K562 (cell line): Measurements from ENCODE around the gene SRI. TPM values are rescaled to one million over a fixed set of nuclear protein-coding genes. Genes with fewer than 3 reads are reported as not detected.

Experiments
- ARID1B ChIP-seq: fragments of 450-650 bp; IDR thresholded peaks from 2 replicates; pipeline ENCODE4 v1.6.1; 2016; ENCODE audit warnings: antibody characterized with exemption, mild to moderate bottlenecking, inconsistent platforms
- ATF3 ChIP-seq, 2 experiments: fragments of 450-650 bp in 1 of 2; sonication (generic) in 1 of 2; formaldehyde crosslinking in 1 of 2; IDR thresholded peaks in 1 of 2; conservative IDR thresholded peaks in 1 of 2; 2 replicates each; pipeline versions ENCODE4 v1.6.1 to v1.8.1; 2016 to 2023; ENCODE audit warnings: mild to moderate bottlenecking in 2 of 2, moderate library complexity in 2 of 2, inconsistent platforms in 1 of 2, missing genetic modification reagents in 1 of 2
- BRD4 ChIP-seq: fragments of 200-600 bp; sonication (generic); IDR thresholded peaks from 2 replicates; pipeline ENCODE4 v1.6.1; 2017; ENCODE audit warnings: inconsistent platforms
- CBFA2T3 ChIP-seq: fragments of 450-650 bp; IDR thresholded peaks from 2 replicates; pipeline ENCODE4 v1.6.1; 2017
- E4F1 ChIP-seq: fragments of 250-450 bp; sonication (Bioruptor Pico); IDR thresholded peaks from 2 replicates; pipeline ENCODE4 v1.5.0; 2021; ENCODE audit warnings: mild to moderate bottlenecking, borderline replicate concordance
- FOXJ2 ChIP-seq: fragments of 200-800 bp; sonication (Bioruptor generic); IDR thresholded peaks from 2 replicates; pipeline ENCODE4 v1.6.1; 2016; ENCODE audit warnings: missing genetic modification characterization, missing compliant biosample characterization
- FOXM1 ChIP-seq, 2 experiments: fragments of 450-650 bp in 1 of 2; sonication (generic) in 1 of 2; formaldehyde crosslinking in 1 of 2; IDR thresholded peaks; 2 replicates each; pipeline versions ENCODE4 v1.6.1 to v1.9.0; 2017 to 2022; ENCODE audit warnings: low read depth in 2 of 2, mild to moderate bottlenecking in 2 of 2, missing genetic modification reagents in 1 of 2, moderate library complexity in 1 of 2
- MNT ChIP-seq, 2 experiments: fragments of 450-650 bp; conservative IDR thresholded peaks; 2 replicates each; pipeline ENCODE4 v1.6.1; 2017; ENCODE audit warnings: mild to moderate bottlenecking in 2 of 2, moderate library complexity in 2 of 2
- MTA3 ChIP-seq: fragments of 450-650 bp; formaldehyde crosslinking; IDR thresholded peaks from 2 replicates; pipeline ENCODE4 v1.6.1; 2017; ENCODE audit warnings: mild to moderate bottlenecking, borderline replicate concordance
- NFIC ChIP-seq: fragments of 450-650 bp; IDR thresholded peaks from 2 replicates; pipeline ENCODE4 v1.6.1; 2017; ENCODE audit warnings: mild to moderate bottlenecking, inconsistent platforms
- PHF20 ChIP-seq: fragments of 450-650 bp; IDR thresholded peaks from 2 replicates; pipeline ENCODE4 v1.6.1; 2018; ENCODE audit not compliant: partially characterized antibody
- SAFB ChIP-seq: fragments of 200-400 bp; formaldehyde crosslinking; IDR thresholded peaks from 2 replicates; pipeline ENCODE4 v1.6.1; 2017; ENCODE audit warnings: low read depth, low read length, borderline replicate concordance
- SIX5 ChIP-seq, 2 experiments: IDR thresholded peaks; 2 replicates each; pipeline ENCODE4 v1.6.1; 2011; ENCODE audit warnings: low read length in 2 of 2, borderline replicate concordance in 1 of 2, low read depth in 1 of 2, mild to moderate bottlenecking in 1 of 2, moderate library complexity in 1 of 2; ENCODE audit not compliant: insufficient read depth in 1 of 2
- SMC3 ChIP-seq: conservative IDR thresholded peaks from 2 replicates; pipeline ENCODE4 v1.6.1; 2011; ENCODE audit warnings: low read depth, low read length, improper control_type of control experiment; ENCODE audit not compliant: insufficient read depth
- TAF1 ChIP-seq: IDR thresholded peaks from 2 replicates; pipeline ENCODE4 v1.6.1; 2011; ENCODE audit warnings: mild to moderate bottlenecking, low read length, moderate library complexity; ENCODE audit not compliant: insufficient read depth, control insufficient read depth, severe bottlenecking; ENCODE audit errors: extremely low read depth
- TEAD4 ChIP-seq, 2 experiments: sonication (generic) in 1 of 2; formaldehyde crosslinking in 1 of 2; IDR thresholded peaks; 2 replicates each; pipeline versions ENCODE4 v1.6.1 to v1.8.0; 2012 to 2022; ENCODE audit warnings: borderline replicate concordance in 1 of 2, inconsistent platforms in 1 of 2, low read length in 1 of 2, mild to moderate bottlenecking in 1 of 2, missing genetic modification reagents in 1 of 2
- TFAP4 ChIP-seq: sonication (generic); formaldehyde crosslinking; IDR thresholded peaks from 2 replicates; pipeline ENCODE4 v1.8.0; 2022; ENCODE audit warnings: missing genetic modification reagents, mild to moderate bottlenecking, moderate library complexity, borderline replicate concordance
- ZKSCAN1 ChIP-seq: fragments of 150-350 bp; IDR thresholded peaks from 2 replicates; pipeline ENCODE4 v1.6.1; 2016; ENCODE audit warnings: low read depth, low read length
- polyA plus RNA-seq, 8 experiments: library from polyadenylated mRNA; depleted of rRNA in 4 of 8; stranded (reverse) in 5 of 8; unstranded in 3 of 8; fragments of >200 nt; fragmentation: Nextera tagmentation in 2 of 8; fragmentation: Illumina TruSeq in 1 of 8; extraction: Ambion mirVana in 2 of 8; extraction: Trizol in 1 of 8; gene quantifications; 2 replicates each; pipeline versions ENCODE4 v1.2.1 to v1.2.3, GENCODE V29; 2011 to 2014; ENCODE audit warnings: inconsistent platforms in 1 of 8, missing spikeins in 1 of 8
- total RNA-seq, 7 experiments: library from RNA; depleted of rRNA in 6 of 7; stranded (reverse); fragments of >200 nt in 6 of 7; fragmentation: Illumina TruSeq in 2 of 7; extraction: Trizol in 2 of 7; gene quantifications; 2 replicates each; pipeline versions ENCODE4 v1.2.1 to v1.2.3, GENCODE V29; 2011 to 2021; ENCODE audit warnings: low replicate concordance in 1 of 7

SRI gene
- total and polyA plus RNA-seq, 9 of the 15 experiments (the other 6 are each of a cell fraction or from before 2014, with no cell fraction given), result 56.4 to 158 (median 119) TPM

- TF ChIP-seq ARID1B (0 out of 2 replicates have a peak, but pooled peaks have one; percentile 22), SAFB (peak; percentile 83), MTA3 (peak; percentile 64; the same call in 1 of the 2 replicates), ZKSCAN1 (peak; percentile 42; the same call in 1 of the 2 replicates), SIX5 (IDR thresholded peaks at IDR 0.05; ENCODE audit: borderline replicate concordance in 1 of 2, insufficient read depth in 1 of 2, low read depth in 1 of 2, low read length in 2 of 2) (peak in 1 of 2 experiments; percentile 41; a peak in 1 of 4 replicates), FOXJ2 (tag) (peak; percentile 55; the same call in 1 of the 2 replicates), MNT (conservative IDR thresholded peaks at IDR 0.05) (peak; percentile 48 to 81; a peak in 3 of 4 replicates), ATF3 (IDR thresholded peaks at IDR 0.05) (0 out of 2 replicates have a peak, but pooled peaks have one; percentile 24), ATF3 (CRISPR knock-in tag; conservative IDR thresholded peaks at IDR 0.05) (no peak), SMC3 (0 out of 2 replicates have a peak, but pooled peaks have one; percentile 18), TEAD4 (IDR thresholded peaks at IDR 0.05; ENCODE audit: low read length) (peak; percentile 58; the same call in 1 of the 2 replicates), TEAD4 (CRISPR knock-in tag; IDR thresholded peaks at IDR 0.05; ENCODE audit: borderline replicate concordance) (no peak), FOXM1 (IDR thresholded peaks at IDR 0.05; ENCODE audit: low read depth) (no peak), FOXM1 (CRISPR knock-in tag; IDR thresholded peaks at IDR 0.05; ENCODE audit: low read depth) (peak; percentile 65; the same call in 1 of the 2 replicates), E4F1 (CRISPR knock-in tag) (no peak), TFAP4 (CRISPR knock-in tag) (peak; percentile 43; the same call in 1 of the 2 replicates), PHF20 (peak; percentile 21), BRD4 (peak; percentile 63; the same call in 1 of the 2 replicates), NFIC (peak; percentile 26; the same call in 1 of the 2 replicates), TAF1 (peak; percentile 71), CBFA2T3 (0 out of 2 replicates have a peak, but pooled peaks have one; percentile 10)
Measured at GRCh38 chr7:88219781-88220747, at the start of gene SRI (continued).
